Measurements from ENCODE around the gene PPP1R1B.

GRCh38 chr17:39638317-39638716, 11.6 kb downstream of the PPP1R1B start:
- TF ChIP-seq, protein P1, sequence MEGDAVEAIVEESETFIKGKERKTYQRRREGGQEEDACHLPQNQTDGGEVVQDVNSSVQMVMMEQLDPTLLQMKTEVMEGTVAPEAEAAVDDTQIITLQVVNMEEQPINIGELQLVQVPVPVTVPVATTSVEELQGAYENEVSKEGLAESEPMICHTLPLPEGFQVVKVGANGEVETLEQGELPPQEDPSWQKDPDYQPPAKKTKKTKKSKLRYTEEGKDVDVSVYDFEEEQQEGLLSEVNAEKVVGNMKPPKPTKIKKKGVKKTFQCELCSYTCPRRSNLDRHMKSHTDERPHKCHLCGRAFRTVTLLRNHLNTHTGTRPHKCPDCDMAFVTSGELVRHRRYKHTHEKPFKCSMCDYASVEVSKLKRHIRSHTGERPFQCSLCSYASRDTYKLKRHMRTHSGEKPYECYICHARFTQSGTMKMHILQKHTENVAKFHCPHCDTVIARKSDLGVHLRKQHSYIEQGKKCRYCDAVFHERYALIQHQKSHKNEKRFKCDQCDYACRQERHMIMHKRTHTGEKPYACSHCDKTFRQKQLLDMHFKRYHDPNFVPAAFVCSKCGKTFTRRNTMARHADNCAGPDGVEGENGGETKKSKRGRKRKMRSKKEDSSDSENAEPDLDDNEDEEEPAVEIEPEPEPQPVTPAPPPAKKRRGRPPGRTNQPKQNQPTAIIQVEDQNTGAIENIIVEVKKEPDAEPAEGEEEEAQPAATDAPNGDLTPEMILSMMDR (conservative IDR thresholded peaks at IDR 0.05; ENCODE audit: low read length) = no peak
- no peak for TF ChIP-seq EZH2phosphoT487 (IDR thresholded peaks at IDR 0.05; ENCODE audit: borderline replicate concordance)

Data from Loucy (cell line).